ENCODE results near the gene ZNF620.

- TF ChIP-seq POLR2AphosphoS5 (IDR thresholded peaks at IDR 0.05) (no peak), RAD21 (conservative IDR thresholded peaks at IDR 0.05) (no peak), EZH2 (IDR thresholded peaks at IDR 0.05; ENCODE audit: borderline replicate concordance, insufficient read depth, low read length, poor library complexity, severe bottlenecking) (no peak), EP300 (conservative IDR thresholded peaks at IDR 0.05; ENCODE audit: poor library complexity, severe bottlenecking) (no peak), SMC3 (conservative IDR thresholded peaks at IDR 0.05; ENCODE audit: poor library complexity) (no peak)
- TF ChIP-seq, protein P1, sequence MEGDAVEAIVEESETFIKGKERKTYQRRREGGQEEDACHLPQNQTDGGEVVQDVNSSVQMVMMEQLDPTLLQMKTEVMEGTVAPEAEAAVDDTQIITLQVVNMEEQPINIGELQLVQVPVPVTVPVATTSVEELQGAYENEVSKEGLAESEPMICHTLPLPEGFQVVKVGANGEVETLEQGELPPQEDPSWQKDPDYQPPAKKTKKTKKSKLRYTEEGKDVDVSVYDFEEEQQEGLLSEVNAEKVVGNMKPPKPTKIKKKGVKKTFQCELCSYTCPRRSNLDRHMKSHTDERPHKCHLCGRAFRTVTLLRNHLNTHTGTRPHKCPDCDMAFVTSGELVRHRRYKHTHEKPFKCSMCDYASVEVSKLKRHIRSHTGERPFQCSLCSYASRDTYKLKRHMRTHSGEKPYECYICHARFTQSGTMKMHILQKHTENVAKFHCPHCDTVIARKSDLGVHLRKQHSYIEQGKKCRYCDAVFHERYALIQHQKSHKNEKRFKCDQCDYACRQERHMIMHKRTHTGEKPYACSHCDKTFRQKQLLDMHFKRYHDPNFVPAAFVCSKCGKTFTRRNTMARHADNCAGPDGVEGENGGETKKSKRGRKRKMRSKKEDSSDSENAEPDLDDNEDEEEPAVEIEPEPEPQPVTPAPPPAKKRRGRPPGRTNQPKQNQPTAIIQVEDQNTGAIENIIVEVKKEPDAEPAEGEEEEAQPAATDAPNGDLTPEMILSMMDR (IDR thresholded peaks at IDR 0.05; ENCODE audit: poor library complexity, severe bottlenecking): no peak
- TF ChIP-seq, protein P2, sequence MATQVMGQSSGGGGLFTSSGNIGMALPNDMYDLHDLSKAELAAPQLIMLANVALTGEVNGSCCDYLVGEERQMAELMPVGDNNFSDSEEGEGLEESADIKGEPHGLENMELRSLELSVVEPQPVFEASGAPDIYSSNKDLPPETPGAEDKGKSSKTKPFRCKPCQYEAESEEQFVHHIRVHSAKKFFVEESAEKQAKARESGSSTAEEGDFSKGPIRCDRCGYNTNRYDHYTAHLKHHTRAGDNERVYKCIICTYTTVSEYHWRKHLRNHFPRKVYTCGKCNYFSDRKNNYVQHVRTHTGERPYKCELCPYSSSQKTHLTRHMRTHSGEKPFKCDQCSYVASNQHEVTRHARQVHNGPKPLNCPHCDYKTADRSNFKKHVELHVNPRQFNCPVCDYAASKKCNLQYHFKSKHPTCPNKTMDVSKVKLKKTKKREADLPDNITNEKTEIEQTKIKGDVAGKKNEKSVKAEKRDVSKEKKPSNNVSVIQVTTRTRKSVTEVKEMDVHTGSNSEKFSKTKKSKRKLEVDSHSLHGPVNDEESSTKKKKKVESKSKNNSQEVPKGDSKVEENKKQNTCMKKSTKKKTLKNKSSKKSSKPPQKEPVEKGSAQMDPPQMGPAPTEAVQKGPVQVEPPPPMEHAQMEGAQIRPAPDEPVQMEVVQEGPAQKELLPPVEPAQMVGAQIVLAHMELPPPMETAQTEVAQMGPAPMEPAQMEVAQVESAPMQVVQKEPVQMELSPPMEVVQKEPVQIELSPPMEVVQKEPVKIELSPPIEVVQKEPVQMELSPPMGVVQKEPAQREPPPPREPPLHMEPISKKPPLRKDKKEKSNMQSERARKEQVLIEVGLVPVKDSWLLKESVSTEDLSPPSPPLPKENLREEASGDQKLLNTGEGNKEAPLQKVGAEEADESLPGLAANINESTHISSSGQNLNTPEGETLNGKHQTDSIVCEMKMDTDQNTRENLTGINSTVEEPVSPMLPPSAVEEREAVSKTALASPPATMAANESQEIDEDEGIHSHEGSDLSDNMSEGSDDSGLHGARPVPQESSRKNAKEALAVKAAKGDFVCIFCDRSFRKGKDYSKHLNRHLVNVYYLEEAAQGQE (IDR thresholded peaks at IDR 0.05; ENCODE audit: borderline replicate concordance): no peak
These were observed 28.2 kb upstream of the ZNF620 start for GRCh38 chr3:40477666-40478065.

All from neural cell (in vitro differentiated cells).